Measurements from ENCODE around the gene TTLL7.
"Not testable (repeated sequence)": the region's sequence is repeated elsewhere in the genome, so short reads cannot be mapped to it uniquely, and the experiment has no call there.

The TTLL7 gene

GRCh38 chr1:83931658-83932253 lies 67.2 kb downstream of the TTLL7 start:
- peak; percentile 66 for DNase-seq (ENCODE audit: low spot score)

DNA sequence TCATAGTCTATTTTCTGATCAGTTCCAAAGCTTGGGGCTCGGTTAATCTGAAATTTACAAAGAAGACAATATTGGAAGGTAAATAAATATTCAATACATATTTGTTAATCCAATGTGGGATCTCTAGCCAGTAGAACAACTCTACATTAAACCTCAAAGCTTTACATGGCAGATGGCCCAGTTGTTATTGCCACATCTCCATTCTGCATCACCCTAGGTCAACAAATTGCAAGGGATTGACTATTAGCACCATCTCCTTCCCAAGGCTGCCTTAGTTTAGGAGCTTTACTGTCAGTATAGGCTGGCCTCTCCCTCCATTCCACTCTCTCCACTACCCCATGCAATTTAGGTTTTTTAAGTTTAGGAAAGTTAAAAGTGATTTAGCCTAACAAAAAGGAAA lies 69.7 kb downstream of the TTLL7 start:
- no peak for DNase-seq (ENCODE audit: low spot score)

GRCh38 chr1:83928396-83928795 lies 70.5 kb downstream of the TTLL7 start:
- no peak for DNase-seq (ENCODE audit: low spot score)

DNA sequence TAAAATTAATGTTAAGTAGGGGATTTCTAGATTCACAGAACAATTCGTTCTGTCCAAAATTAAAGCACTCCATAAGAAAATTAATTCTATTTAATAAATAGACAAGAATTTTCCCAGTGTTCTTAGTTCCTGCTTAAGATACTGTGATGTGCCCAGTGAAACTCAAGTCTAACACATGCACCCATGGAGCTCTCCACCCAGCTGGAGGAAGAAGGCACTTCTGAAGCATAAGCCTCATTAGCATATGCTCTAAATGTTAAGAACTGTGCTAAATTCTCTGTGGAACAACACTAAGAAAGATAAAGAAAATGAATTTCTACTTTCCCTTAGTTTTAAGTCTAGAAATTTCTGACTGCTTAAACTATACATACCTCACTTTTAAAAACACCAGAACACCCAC lies 71.2 kb downstream of the TTLL7 start:
- no peak for DNase-seq (ENCODE audit: low spot score)

DNA sequence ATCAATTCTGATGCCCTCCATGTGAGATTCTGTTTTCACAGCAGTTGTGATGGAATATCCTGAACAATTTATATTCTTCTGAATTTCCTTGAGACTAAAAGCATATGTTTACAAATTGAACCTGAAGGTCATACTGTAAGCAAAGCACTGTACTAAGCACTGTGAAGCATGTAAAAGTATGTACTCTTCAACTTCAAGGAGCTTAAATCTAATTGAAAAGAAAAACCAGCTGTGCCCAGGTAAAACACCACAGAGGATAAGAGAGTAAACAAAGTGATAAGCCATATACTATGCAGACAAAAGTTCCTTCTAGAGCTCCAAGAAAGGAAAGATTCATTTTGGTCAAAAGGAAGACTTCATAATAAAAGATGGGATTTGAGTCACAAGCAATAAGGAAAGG lies 71.9 kb downstream of the TTLL7 start:
- no peak for DNase-seq (ENCODE audit: low spot score)

GRCh38 chr1:83923553-83923952 lies 75.4 kb downstream of the TTLL7 start:
- no peak for DNase-seq (ENCODE audit: low spot score)

DNA sequence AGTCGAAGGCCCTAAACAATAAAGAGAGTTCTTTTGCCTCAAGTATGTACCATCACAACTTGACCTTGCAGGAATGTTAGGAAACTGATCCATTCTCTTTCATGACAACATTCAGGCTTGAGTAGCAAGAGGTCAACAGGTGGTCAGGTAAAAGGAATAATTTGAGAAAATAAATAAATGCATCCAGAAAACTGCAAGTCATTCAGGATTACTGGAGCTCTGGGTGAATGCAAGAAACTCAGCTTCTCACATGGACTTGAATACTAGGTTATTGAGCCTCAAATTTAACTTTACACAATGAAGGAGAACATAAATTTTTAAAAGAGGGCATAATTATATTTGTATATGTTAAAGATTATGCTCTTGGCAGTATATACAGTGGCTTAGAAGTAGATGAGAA lies 76.5 kb downstream of the TTLL7 start:
- no peak for DNase-seq (ENCODE audit: low spot score)

DNA sequence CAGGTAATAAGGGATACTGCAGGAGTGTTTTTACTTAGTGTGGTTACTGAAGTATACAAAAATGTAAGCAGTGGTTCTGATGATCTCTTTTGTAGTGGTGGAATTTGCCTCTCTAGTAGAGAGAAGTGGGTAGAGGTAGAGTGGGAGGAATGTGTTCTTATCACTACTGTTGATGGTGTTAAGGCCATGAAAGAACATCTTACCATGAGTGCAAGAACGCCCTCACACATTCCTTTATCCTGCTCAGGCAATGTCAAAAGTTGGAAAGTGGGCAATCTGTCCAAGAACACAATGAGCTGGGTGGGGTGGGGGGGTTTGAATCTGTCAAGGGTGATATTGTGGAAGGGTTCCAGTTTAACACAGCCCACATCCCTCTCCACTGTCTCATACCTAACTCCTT lies 78.6 kb downstream of the TTLL7 start:
- no peak for DNase-seq (ENCODE audit: low spot score)

- DNase-seq (ENCODE audit: low spot score), result no peak
Observed at GRCh38 chr1:83919872-83920271, 79.1 kb downstream of the TTLL7 start.

DNA sequence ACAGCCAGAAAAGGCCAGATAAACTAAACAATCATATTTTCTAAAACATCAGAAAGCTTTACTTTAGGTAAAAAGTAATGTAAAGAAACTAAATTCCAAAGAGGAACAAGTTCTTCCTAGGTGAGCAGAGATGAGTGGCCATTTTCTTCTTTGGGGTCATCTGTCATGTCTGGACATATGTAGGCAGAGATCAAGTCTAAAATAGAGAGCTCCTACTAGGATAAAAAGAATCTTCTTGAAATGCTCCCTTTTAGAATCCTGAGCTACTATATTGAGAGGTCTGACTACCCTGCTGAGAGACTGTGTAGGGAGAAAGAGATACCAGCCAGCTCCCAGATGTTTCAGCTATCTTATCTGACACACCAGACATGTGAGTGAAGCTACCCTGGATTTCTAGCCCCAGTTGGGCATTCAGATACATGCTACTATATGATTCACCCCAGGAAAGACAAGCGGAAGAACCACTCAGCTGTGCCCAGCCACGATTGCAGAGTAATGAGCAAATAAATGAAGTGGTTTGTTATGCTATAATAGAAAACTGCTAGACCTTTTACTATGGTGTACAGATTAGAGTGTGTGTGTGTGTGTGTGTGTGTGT lies 80.1 kb downstream of the TTLL7 start:
- no peak for DNase-seq (ENCODE audit: low spot score)

DNA sequence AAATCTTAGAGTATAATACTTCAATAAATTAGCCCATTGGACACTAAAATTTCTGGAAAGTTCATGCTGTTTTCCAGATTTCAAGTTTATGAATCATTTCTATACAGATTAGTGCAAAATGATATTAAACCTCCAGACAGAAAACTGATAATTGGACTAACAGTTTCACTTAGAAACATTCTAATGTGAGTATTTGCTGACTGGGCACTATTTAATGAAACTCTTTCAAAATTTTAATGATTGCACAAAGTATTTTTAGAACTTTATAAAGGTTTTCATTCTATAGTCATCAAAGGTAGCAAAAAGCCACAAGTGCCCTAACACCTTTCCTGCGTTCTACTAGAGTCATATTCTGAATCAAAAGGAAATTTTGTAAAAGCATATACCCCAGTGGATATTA lies 81.0 kb downstream of the TTLL7 start:
- no peak for DNase-seq (ENCODE audit: low spot score)

DNA sequence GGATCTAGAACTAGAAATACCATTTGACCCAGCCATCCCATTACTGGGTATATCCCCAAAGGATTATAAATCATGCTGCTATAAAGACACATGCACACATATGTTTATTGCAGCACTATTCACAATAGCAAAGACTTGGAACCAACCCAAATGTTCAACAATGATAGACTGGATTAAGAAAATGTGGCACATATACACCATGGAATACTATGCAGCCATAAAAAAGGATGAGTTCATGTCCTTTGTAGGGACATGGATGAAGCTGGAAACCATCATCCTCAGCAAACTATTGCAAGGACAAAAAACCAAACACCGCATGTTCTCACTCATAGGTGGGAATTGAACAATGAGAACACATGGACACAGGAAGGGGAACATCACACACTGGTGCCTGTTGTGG lies 82.8 kb downstream of the TTLL7 start:
- not testable (repeated sequence) for DNase-seq (ENCODE audit: low spot score)

DNA sequence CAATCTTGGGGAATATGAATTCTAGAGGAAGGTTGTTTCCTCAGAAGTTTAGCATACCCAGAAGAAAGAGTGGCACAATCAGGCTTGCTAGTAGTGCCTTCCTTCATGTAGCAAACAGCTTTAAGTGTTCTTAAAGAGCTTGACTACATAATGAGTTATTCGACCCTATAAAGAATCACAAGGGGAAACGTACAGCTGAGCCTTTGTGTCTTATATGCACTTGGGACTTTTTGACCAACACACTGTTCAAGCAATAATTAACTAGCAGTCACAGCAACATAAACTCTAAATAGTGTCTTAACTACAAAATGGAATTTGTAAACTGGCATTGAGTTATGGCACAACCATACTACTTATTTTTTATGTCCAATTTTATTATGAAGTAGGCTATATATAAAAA lies 86.1 kb downstream of the TTLL7 start:
- no peak for DNase-seq (ENCODE audit: low spot score)

DNA sequence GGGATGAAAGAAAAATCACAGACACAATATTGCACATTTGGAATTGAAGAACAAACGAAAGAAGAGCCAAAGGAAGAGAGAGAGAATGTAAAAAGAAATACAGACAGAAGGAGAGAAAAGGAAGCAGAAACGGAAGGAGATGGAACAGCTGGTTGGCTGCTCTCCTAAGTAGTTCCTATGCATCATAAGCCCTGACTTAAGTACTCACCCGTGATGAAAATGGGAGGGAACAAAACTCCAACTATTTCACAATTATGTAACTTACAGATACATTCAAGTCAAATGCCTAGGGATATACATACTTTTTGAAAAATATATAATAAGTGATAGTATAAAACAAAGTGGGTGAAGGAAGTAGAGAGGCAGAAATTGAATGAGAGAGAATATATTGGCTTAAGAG lies 88.5 kb downstream of the TTLL7 start:
- DNase-seq (ENCODE audit: low spot score), result no peak

DNA sequence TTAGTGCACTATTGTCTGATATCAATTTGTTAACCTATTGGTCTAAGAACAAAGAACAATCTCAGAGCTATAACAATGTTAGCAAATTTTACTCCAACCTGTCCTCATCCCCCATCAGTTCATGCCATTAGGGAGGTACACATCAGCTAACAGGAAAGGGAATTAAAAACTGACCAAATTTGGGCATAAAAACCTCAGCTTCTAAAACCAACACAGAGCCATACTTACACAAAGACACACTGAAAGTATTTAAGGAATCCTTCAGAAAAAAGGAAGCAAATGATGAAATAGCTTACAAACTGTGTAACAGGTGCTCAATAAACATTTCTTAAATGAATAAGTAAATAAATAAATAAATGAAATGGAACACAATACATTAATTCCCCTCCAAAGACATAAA lies 89.2 kb downstream of the TTLL7 start:
- no peak for DNase-seq (ENCODE audit: low spot score)

GRCh38 chr1:83905315-83905907 lies 93.5 kb downstream of the TTLL7 start:
- DNase-seq (ENCODE audit: low spot score), result no peak

- DNase-seq (ENCODE audit: low spot score), result no peak
Observed at GRCh38 chr1:83901547-83902155, 97.3 kb downstream of the TTLL7 start.

DNA sequence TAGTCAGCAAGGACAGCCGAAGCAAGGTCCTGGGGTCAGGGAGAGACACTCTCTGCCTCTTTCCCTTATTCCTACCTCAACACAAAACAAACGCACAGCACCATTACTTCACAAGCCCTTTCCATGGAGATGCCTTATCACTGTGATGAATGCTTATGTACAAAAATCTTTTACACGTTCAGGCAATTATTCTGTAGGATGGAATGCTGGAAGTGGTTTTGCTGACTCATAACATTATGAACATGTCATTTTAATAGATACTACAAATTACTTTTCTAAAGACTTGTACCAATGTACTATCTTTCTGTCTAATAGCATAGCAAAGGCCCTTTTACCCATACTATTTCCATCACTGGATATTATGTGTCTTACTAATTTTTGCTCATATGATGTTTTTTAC lies 98.4 kb downstream of the TTLL7 start:
- DNase-seq (ENCODE audit: low spot score), result no peak

GRCh38 chr1:83897516-83897915 lies 101.4 kb downstream of the TTLL7 start:
- no peak for DNase-seq (ENCODE audit: low spot score)

- DNase-seq (ENCODE audit: low spot score), result no peak
Observed at GRCh38 chr1:83896299-83896698, 102.6 kb downstream of the TTLL7 start.

GRCh38 chr1:83889707-83890106 lies 109.2 kb downstream of the TTLL7 start:
- no peak for DNase-seq (ENCODE audit: low spot score)

GRCh38 chr1:83887483-83887882 lies 111.4 kb downstream of the TTLL7 start:
- no peak for DNase-seq (ENCODE audit: low spot score)

DNA sequence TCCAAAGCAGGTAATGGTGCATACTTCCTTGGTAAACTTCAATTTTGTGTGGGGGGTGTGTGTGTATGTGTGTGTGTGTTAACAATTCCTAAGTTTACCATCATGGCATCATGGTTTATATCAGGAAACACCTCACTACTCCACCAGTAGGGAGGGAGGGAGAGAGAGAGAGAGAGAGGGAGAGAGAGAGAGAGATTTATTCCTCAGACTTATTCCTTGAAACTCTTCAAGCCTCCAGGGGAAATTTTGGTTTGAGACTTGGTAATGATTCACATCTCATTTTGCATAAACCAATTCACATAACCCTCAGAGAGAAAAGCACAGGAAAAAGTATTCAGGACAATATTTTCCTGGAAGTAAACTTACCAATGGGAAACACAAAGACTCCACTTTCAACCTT lies 115.0 kb downstream of the TTLL7 start:
- no peak for DNase-seq (ENCODE audit: low spot score)

DNA sequence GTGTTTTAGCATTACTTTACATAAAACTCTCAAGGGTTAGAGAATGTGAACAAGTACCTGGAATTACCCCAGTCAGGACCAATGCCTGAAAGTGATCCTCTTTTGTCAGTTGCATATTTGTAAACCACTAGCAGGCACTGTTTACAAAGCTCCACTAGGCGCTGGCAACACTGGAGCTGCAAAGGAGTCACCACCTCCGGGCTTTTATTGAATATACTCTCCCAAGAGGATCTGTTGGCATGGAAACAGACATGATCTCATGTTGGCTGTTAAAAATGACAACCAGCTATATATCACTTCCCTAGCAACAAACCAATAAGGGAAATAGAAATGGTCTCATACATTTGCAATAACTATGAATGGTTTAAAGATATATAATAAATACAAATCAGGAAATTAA lies 116.0 kb downstream of the TTLL7 start:
- DNase-seq (ENCODE audit: low spot score), result no peak

Measured in Ammon's horn (tissue), 1 donor.